NT2/D1 (cell line): ENCODE data around the gene CACNA1S.

Source experiments
- SUZ12 ChIP-seq: IDR thresholded peaks from 2 replicates; pipeline ENCODE4 v1.6.1; 2011; ENCODE audit not compliant: insufficient read length, insufficient read depth; ENCODE audit errors: extremely low read depth
- YY1 ChIP-seq: IDR thresholded peaks from 2 replicates; pipeline ENCODE4 v1.6.1; 2011; ENCODE audit not compliant: insufficient read length, insufficient read depth
- ZNF274 ChIP-seq: IDR thresholded peaks from 2 replicates; pipeline ENCODE4 v1.6.1; 2011; ENCODE audit warnings: mild to moderate bottlenecking, low read depth, low read length

DNA sequence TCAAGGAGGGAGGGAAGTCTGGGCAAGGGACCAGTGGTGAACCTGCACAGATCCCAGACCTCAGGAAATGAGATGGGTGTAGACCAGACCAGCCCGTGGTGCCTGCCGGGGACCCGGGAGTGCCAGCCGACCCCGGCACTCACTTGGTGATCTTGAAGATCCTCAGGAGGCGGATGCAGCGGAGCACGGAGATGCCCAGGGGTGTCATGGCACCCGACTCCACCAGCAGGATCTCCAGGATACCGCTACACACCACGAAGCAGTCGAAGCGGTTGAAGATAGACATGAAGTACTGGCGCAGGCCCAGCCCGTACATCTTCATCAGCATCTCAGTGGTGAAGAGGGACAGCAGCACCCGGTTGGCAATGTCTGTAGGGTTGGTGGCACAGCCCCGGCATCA lies 34.5 kb downstream of the CACNA1S start:
- TF ChIP-seq YY1 (no peak), ZNF274 (no peak), SUZ12 (no peak)
